MM.1S (cell line): Measurements from ENCODE around the gene SGPL1.

ENCODE experiments used
- CTCF ChIP-seq: fragments of 300-600 bp; sonication (generic); IDR thresholded peaks from 2 replicates; pipeline ENCODE4 v1.5.1; 2016; ENCODE audit warnings: antibody characterized with exemption, low read length, mixed read lengths
- EZH2 ChIP-seq: fragments of 300-600 bp; sonication (generic); optimal IDR thresholded peaks from 2 replicates; pipeline ENCODE3; 2017; ENCODE audit warnings: low read depth, mild to moderate bottlenecking, antibody characterized with exemption, low read length, mixed read lengths

- TF ChIP-seq CTCF: no peak
- no peak for TF ChIP-seq EZH2
Observed at GRCh38 chr10:70920519-70920918, 104.8 kb downstream of the SGPL1 start.
